CD4-positive, alpha-beta T cell treated with Interleukin-10 for 1 hour (primary cell): ENCODE data around the gene SIGLEC15.
"Not testable (repeated sequence)": the region's sequence is repeated elsewhere in the genome, so short reads cannot be mapped to it uniquely, and the experiment has no call there.

Source experiments
- DNase-seq: peaks from one replicate; pipeline ENCODE4 v3.0.0-alpha.2; 2020

The SIGLEC15 gene

DNA sequence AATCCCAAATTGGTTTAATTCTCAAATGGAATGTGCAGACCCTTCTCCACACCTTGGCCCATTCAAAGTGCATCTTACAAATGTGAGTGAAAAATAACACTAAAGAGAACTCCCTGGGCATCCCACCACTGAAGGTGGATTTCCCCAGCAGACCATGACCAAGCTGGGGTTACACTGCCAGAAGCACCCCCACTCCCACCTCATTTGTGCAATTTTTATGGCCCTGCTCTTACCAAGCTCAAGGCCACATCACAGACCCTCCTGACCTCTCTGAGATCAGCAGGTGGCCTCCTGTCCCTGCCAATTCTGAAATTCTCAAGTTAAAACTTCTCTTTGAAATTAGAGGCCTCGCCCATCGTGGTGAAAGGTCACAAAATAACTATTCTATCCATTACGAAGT, 21.6 kb downstream of the SIGLEC15 start:
- no peak for DNase-seq

DNA sequence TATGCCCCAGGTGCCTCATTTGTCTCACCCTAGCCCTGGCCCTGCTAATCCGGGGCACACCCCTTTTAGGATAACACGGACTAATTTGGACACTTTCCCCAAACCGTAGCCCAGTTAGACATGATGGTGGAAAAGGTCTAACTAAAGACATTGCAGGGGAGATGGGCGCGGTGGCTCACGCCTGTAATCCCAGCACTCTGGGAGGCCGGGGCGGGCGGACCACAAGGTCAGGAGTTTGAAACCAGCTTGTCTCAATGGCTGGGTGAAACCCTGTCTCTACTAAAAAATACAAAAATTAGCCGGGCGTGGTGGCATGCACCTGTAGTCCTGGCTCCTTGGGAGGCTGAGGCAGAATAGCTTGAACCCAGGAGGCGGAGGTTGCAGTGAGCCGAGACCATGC, 23.2 kb downstream of the SIGLEC15 start:
- not testable (repeated sequence) for DNase-seq

DNA sequence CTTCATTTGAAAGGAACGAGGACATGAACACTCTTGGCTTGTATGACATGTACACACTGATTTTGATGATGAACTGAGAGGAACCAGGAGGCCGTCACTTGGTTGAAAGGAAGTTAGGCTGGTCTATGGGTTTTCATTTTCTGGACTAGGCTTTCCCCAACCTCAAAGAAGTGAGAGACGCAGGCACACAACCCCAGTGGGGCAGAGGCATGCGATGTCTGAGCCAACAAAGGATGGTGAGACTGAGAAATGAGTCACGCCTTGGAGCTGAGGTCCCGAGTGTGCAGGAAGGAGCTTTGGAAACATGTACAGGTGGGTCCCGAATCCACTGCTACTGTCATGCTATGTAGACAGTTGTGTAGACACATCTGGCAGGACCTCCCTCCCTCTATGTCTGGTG, 24.1 kb downstream of the SIGLEC15 start:
- DNase-seq = no peak

GRCh38 chr18:45850021-45850420, 24.5 kb downstream of the SIGLEC15 start:
- no peak for DNase-seq

- no peak for DNase-seq
Measured at GRCh38 chr18:45851161-45851925, 25.9 kb downstream of the SIGLEC15 start.

- DNase-seq = no peak
Measured at GRCh38 chr18:45852631-45853030, 27.2 kb downstream of the SIGLEC15 start.

DNA sequence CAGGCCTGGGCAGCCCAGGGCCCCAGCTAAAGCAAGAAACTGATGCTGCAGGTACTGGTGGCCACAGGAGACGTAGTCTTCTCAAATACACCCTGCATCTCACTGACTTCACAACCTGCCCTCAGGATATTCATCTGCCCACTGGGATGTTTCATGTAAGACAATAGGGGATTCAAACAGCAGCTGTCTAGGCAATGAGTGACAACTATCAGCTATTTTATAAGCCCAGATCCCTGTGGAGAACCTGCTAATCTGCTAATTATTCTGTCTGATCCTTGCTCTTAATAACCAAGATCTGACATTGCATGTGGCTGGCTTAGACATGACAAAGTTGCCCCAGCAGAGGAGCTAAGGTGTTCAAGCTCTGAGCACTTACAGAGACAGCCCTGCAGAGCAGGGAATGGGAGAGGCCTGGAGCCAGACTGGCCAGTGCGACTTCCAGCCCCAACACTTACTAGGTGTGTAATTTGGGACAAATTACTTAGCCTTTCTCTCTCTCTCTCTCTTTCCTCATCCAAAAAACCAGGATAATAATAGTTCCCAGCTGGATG, 28.6 kb downstream of the SIGLEC15 start:
- DNase-seq = no peak

DNA sequence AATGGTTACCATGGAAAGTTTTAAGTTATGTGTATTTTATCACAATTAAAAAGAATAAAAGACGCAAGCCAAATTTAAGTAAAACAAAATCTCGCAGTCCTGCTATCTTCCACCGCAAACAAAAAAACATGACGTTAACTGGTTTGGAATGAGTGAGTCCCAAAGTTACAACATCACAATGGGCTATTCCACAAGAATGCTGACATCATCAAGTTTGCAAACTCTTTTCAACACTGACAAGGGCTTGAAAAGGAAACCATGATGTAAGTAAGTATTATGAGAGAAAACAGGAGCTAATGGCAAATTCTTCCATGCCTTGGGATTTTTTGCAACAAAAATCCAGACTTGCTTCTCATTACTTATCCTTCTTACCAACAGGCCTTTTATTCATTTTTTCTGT, 31.1 kb downstream of the SIGLEC15 start:
- DNase-seq = no peak

- no peak for DNase-seq
Measured at GRCh38 chr18:45859334-45859733, 33.9 kb downstream of the SIGLEC15 start.

DNA sequence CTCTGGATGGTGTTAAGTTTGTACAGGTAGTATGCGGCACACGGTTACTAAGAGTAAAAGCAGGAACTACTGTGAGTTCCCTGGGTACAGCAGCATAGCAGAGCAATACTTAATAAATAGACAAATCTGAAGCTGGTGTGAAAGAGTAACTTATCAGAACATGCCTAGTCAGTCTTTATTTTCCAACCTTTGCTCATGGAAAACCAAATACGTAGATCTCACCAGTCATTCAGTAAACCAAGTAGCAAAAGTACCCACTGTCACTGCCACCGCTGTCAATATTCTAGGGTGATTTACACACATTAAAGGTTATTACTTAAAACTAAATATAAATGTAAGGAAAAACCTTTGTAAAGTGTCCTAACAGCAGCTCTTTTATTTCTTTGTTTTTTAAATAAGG, 35.0 kb downstream of the SIGLEC15 start:
- DNase-seq = no peak

DNA sequence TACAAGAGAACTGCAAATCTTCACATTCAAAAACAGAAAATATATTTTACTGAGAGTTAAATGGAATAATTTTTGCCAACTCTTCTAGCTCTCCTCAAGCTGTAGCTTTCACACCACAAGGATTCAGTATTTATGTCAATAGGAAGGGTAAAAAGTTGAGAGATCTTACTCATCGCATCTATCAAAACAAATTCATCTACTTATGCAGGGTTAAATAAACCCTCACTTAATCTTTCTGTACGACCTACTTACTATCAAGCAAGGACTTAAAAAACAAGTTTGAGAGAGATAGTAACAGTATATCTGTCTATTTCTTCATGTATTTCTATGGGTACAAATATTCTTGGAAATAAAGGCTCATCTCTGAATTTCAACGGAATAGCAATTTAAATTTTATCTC, 35.5 kb downstream of the SIGLEC15 start:
- no peak for DNase-seq

- no peak for DNase-seq
Measured at GRCh38 chr18:45861926-45862325, 36.5 kb downstream of the SIGLEC15 start.

GRCh38 chr18:45863469-45863868, 38.0 kb downstream of the SIGLEC15 start:
- no peak for DNase-seq

- no peak for DNase-seq
Measured at GRCh38 chr18:45864081-45864480, 38.6 kb downstream of the SIGLEC15 start.

DNA sequence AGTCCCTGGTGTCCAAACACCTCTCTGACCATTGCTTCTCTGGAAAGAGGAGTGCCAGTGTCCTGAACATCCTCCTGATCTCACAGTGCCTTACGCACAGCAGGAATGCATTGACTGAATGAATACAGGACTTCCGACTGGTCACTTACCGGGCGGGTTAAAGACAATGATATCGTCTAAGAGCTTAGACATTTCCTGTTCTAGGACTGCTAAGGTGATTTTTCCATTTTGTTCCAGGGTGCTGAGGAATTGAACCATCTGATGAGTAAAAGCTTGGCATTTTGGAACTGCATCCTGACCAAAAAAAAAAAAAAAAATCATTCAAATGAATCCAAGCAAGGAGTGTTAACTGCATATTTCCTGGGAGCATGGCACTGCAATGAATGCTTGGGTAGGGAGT, 40.0 kb downstream of the SIGLEC15 start:
- no peak for DNase-seq

DNA sequence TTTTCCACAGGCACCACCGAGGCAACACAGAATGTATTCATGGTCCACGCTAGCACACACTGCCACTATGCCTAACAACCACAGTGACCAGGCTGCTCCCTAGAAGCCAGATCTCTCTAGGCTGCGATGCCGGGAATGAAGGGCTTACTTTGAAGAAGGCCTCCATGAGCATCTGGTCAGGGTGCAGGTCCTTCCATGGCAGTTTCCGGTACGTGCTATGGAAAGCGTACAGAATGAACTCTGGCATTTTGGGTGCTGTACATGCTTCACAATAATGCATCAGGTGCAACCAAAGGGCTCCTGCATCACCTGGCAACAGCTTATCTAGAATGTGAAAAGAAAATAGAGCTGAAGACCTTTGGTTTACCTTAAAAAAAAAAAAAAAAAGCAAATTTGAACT, 44.9 kb downstream of the SIGLEC15 start:
- DNase-seq = no peak

DNA sequence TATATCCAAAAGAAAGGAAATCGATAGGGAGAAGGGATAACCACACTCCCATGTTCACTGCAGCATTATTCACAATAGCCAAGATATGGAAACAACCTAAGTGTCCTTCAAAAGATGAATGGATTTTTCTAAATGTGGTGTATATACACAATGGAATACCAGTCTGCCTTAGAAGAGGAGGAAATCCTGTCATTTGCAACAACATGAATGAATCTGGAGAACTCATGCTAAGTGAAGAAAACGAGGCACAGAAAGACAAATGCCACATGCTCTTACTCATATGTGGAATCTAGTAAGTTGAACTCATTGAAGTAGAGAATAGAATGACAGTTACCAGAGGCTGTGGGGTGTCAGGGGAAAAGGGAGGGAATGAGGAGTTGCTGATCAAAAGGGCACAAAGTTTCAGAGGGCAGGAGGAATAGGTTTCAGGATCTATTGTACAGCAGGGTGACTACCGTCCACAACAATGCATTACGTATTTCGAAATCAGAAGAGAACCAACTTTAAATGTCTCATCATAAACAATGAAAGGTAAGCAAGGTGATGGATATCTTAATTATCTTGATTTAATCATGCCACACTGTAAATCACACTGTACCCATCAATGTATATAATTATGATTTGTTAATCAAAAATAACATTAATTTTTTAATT, 46.1 kb downstream of the SIGLEC15 start:
- no peak for DNase-seq

DNA sequence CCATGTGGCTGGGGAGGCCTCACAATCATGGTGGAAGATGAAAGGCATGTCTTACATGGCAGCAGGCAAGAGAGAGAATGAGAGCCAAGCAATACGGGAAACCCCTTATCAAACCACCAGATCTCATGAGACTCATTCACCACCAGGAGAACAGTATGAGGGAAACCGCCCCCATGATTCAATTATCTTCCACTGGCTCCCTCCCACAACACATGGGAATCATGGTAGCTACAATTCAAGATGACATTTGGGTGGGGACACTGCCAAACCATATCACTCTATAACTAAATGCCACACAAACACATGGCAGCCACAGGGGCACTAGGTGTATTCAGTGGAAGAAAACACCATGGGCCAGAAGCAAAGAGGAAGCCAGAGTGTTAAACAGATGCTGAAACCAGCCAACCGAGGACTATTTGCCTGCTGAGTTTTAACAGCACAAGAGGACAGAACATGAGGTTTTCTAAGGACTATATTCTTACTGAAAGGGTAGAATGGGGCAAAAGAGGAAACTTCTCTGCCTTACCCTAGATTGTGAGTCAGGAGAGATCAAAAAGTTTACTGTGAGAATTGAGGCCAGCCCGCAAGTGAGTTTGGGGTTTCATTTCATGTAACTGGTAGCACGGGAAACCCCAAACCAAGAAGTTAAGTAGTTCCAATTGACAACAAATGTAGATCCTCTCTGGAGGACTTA, 49.2 kb downstream of the SIGLEC15 start:
- DNase-seq = peak; percentile 65

GRCh38 chr18:45876161-45876560, 50.7 kb downstream of the SIGLEC15 start:
- DNase-seq = no peak

- DNase-seq = no peak
Measured at GRCh38 chr18:45877403-45877802, 51.9 kb downstream of the SIGLEC15 start.

- DNase-seq = peak; percentile 74
Measured at GRCh38 chr18:45879681-45880655, 54.5 kb downstream of the SIGLEC15 start.

DNA sequence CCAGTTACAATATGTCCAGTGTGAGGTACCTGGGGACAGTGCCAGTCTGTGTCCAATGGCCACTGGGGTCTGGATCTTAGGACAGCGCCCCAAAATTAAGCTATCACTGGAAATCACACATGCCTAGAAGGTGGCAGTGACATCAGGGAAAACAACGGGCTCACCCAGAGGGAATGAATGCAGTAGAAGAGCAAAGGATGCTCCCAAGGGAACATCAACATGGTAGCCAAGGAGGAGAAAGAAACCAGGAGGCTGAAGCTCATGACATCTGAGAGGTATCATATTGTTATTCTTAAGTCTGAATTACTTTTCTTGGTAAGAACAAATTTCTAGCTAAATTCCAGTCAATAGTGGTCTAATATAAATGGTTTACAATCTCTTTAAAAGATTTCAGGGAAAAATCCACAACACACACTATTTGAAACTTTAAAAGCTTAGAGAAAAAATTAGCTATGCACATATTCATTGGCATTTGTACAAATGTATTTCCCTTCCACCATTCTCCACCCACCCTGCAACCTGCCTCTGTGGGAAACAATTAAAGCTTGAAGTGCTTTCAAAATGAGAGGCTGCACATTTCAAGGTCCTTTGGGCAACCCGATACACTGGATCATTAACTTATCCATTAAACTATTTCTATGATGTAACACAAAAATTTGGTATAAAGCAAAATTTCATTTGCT, 55.5 kb downstream of the SIGLEC15 start:
- DNase-seq = no peak
